Measurements from ENCODE around the gene ZNG1E.
"Not testable (repeated sequence)": the region's sequence is repeated elsewhere in the genome, so short reads cannot be mapped to it uniquely, and the experiment has no call there.

The ZNG1E gene

GRCh38 chr9:65675589-65676021 is at the start of gene ZNG1E:
Gene ZNG1E (plus strand): TSS chr9:65675928. CDS start chr9:65675977, 49 bp downstream.
- DNase-seq (ENCODE audit: low read depth in 2 of 2), result peak; percentile 31 to 34

GRCh38 chr9:65673579-65673978 is 2.1 kb upstream of the ZNG1E start:
- DNase-seq (ENCODE audit: low read depth in 2 of 2), result not testable (repeated sequence)

GRCh38 chr9:65675018-65675417 is 710 bp upstream of the ZNG1E start:
- DNase-seq (ENCODE audit: low read depth in 2 of 2), result not testable (repeated sequence)

GRCh38 chr9:65676389-65676788 is 661 bp downstream of the ZNG1E start:
- not testable (repeated sequence) for DNase-seq (ENCODE audit: low read depth in 2 of 2)

- not testable (repeated sequence) for DNase-seq (ENCODE audit: low read depth in 2 of 2)
Observed at GRCh38 chr9:65678533-65678932, 2.8 kb downstream of the ZNG1E start.

GRCh38 chr9:65703550-65703949 is 27.8 kb downstream of the ZNG1E start:
- not testable (repeated sequence) for DNase-seq (ENCODE audit: low read depth in 2 of 2)

GRCh38 chr9:65714445-65714844 is 38.7 kb downstream of the ZNG1E start:
- not testable (repeated sequence) for DNase-seq (ENCODE audit: low read depth in 2 of 2)

GRCh38 chr9:65737096-65737564 is 61.4 kb downstream of the ZNG1E start, which contains the start of gene FOXD4L4:
Gene FOXD4L4 (plus strand): TSS chr9:65737146. CDS start chr9:65737146, 0 bp downstream.
- not testable (repeated sequence) for DNase-seq (ENCODE audit: low read depth in 2 of 2)

- not testable (repeated sequence) for DNase-seq (ENCODE audit: low read depth in 2 of 2)
Observed at GRCh38 chr9:65738133-65738532, 62.4 kb downstream of the ZNG1E start.
